Thoracic aorta (tissue), 2 donors: ENCODE results near the gene CYP46A1. TPM values are rescaled to one million over a fixed set of nuclear protein-coding genes. Genes with fewer than 3 reads are reported as not detected.

Experiments
- ATAC-seq: fragments of 150-250 bp; one replicate; pipeline ENCODE4 v1.8.0; 2017; ENCODE audit warnings: low read depth; ENCODE audit not compliant: insufficient number of reproducible peaks, low FRiP score
- DNase-seq: peaks from one replicate; pipeline ENCODE4 v3.0.0-alpha.2; 2020; ENCODE audit warnings: low spot score
- H3K27ac ChIP-seq, 2 donors: fragments of 200-600 bp; sonication (generic); 1 replicate in 1 of 2; 2 replicates in 1 of 2; pipeline ENCODE4 v1.5.1; 2016; ENCODE audit warnings: mild to moderate bottlenecking in 2 of 2, moderate library complexity in 2 of 2
- H3K27me3 ChIP-seq: fragments of 200-600 bp; sonication (generic); replicated peaks from 2 replicates; pipeline ENCODE4 v1.6.0; 2016; ENCODE audit warnings: mild to moderate bottlenecking; ENCODE audit not compliant: insufficient read depth
- H3K36me3 ChIP-seq: fragments of 200-600 bp; sonication (generic); one replicate; pipeline ENCODE4 v1.5.1; 2016
- H3K4me1 ChIP-seq, 2 donors: fragments of 200-600 bp; sonication (generic); 1 replicate in 1 of 2; 2 replicates in 1 of 2; pipeline versions ENCODE4 v1.5.1 to v1.6.0; 2016; ENCODE audit warnings: low read depth in 2 of 2, mild to moderate bottlenecking in 1 of 2; ENCODE audit not compliant: control insufficient read depth in 1 of 2
- H3K4me3 ChIP-seq: fragments of 200-600 bp; sonication (generic); 2 replicates; pipeline ENCODE4 v1.5.1; 2016; ENCODE audit warnings: mild to moderate bottlenecking
- H3K9me3 ChIP-seq: fragments of 200-600 bp; sonication (generic); 2 replicates; pipeline ENCODE4 v1.5.1; 2016
- total RNA-seq, 2 donors: library from RNA; depleted of rRNA; stranded (reverse); fragments of >200 nt; gene quantifications; one replicate each; pipeline versions ENCODE4 v1.1.0 to v1.2.3, GENCODE V29; 2016
- TF ChIP-seq, protein P1 (sequence below): fragments of 200-600 bp; sonication (generic); IDR thresholded peaks from one replicate; pipeline ENCODE4 v1.5.1; 2019; ENCODE audit warnings: antibody characterized with exemption

Gene CYP46A1
- total RNA-seq, 2 donors from 2014 or later = 0.68 to 1.3 TPM

DNA sequence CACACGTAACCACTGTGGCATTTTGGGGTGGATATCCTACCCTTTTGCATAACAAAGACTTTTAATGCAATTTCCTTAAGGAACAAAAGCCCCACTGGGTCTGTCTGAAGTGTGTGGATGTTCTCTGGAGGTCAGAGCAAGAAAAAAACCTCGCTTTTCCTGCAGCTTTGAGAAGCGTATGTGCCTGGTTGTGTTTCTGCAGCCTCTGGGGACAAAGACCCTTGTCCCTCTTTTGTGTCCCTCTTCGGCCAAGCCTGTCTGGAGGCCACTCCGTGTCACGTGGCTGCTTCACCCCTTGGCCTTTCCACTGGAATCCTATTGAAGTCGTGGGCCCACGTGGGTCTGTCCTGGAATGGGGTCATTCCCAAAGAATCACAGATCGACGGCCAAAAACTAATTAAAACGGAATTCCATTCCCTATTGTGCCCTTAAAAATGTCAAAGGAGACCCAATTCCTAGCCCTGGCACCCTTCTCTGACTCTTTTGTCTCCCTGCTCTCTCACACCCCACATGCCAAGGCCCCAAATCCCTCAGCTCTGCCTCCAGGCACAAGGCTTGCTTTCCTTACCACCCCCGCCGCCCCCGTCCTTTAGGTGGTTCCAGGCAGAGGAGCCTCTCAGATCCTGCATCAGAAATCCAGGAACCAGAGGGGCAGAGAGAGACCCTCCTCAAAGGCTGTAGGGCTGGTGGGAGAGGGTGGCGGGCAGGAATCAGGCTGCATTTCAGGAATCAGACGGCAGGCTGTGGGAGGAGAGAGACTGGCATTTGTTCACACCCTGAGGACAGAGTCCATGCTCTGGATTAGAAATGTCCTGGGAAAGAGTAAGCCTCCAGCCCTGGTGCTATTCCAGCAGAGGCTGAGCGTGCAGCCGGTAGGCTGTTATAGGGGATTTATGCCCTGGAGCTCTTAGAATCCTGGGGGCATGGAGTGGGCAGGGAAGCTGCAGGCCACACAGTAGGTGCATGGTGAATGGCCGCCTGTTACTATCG is 12.6 kb upstream of the CYP46A1 start:
- no peaks in the 10 kb centered on the region for H3K27me3 ChIP-seq
- H3K36me3 ChIP-seq = no peaks in the 10 kb centered on the region
- TF ChIP-seq, protein P1, sequence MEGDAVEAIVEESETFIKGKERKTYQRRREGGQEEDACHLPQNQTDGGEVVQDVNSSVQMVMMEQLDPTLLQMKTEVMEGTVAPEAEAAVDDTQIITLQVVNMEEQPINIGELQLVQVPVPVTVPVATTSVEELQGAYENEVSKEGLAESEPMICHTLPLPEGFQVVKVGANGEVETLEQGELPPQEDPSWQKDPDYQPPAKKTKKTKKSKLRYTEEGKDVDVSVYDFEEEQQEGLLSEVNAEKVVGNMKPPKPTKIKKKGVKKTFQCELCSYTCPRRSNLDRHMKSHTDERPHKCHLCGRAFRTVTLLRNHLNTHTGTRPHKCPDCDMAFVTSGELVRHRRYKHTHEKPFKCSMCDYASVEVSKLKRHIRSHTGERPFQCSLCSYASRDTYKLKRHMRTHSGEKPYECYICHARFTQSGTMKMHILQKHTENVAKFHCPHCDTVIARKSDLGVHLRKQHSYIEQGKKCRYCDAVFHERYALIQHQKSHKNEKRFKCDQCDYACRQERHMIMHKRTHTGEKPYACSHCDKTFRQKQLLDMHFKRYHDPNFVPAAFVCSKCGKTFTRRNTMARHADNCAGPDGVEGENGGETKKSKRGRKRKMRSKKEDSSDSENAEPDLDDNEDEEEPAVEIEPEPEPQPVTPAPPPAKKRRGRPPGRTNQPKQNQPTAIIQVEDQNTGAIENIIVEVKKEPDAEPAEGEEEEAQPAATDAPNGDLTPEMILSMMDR = no peak
- DNase-seq = no peak
- no peak overlapping the region for H3K27ac ChIP-seq
- no peak for ATAC-seq
- no peaks in the 10 kb centered on the region for H3K9me3 ChIP-seq
- no peaks in the 10 kb centered on the region for H3K4me1 ChIP-seq
- no peak overlapping the region for H3K4me3 ChIP-seq

DNA sequence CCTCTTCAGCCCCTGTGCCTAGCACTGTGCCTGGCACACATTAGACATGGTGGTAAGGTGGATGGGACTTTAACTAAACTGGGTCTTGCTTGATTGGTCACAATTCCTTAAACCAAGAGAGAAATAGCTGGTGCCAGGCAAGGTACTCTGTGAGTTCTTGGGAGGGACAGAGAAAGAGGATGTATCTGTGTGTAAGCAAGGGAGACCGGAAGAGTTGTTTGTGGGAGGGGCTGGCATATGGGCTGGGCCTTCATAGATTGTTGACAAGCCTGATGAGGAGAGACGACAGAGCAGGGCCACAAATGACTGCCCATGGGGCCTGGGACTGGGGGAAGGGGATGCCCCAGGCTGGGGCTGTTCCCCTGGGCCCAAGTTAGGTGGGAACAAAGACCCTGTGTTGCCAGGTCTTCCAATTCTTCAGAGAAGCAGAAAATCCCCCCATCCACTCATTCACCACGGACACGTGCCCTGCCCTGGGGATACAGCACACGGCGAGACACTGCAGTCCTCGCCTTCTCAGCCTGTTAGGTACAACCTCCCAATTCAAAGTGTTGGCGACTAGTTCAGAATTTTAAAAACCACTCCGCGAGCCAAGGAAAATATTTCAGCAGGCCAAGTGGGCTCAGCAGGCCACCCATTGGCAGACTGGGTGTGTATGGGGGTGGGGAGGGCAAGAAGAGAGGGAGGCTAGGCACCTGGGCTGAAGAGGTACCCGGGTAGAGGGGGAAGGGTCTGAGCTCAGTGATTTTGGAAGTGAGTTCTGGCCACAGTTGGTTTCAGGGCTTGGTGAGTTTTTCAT is 11.4 kb upstream of the CYP46A1 start:
- TF ChIP-seq, protein P1 = no peak
- no peak for DNase-seq

DNA sequence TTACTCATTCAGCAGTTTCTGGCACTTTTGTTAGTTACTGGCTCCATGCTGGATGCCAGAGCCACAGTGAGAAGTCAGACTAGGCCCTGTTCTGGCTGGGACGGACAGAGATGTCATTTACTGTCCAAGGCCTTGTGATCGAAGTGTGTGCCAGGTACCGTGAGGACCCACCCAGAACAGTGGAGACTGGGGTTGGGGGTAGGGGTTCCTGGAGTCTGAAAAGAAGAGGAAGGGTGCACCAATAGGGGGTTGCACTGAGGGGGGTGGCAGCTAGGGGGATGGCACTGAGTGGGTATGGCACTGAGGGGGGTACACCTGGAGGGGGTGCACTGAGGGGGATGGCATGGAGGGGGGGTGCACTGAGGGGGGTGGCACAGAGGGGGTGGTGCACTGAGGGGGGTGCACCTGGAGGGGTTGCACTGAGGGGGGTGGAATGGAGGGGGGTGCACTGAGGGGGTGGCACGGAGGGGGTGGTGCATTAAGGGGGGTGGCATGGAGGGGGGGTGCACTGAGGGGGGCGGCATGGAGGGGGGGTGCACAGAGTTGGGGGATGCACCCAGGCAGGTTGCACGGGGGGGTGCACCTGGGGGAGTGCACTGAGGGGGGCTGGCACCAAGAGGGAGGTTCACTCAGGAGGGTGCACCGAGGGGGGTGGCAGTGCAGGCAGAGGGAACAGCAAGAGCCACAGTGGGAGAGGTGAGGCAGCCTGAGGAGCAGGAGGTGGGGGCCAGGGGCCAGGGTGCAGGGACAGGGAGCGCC is 10.6 kb upstream of the CYP46A1 start:
- H3K9me3 ChIP-seq = peaks cover 7% of the 10 kb centered on the region
- DNase-seq (no peak), ATAC-seq (no peak)
- H3K4me3 ChIP-seq = no peak overlapping the region
- H3K27ac ChIP-seq = no peak overlapping the region
- no peaks in the 10 kb centered on the region for H3K27me3 ChIP-seq
- TF ChIP-seq, protein P1 = no peak
- H3K36me3 ChIP-seq = no peaks in the 10 kb centered on the region
- no peaks in the 10 kb centered on the region for H3K4me1 ChIP-seq

More for the DNA sequence above, 11.4 kb upstream of the CYP46A1 start:
- no peak overlapping the region for H3K4me3 ChIP-seq
- H3K27ac ChIP-seq = no peak overlapping the region
- no peaks in the 10 kb centered on the region for H3K27me3 ChIP-seq
- H3K9me3 ChIP-seq = peaks cover 2% of the 10 kb centered on the region
- H3K36me3 ChIP-seq = no peaks in the 10 kb centered on the region
- no peaks in the 10 kb centered on the region for H3K4me1 ChIP-seq
- no peak for ATAC-seq

DNA sequence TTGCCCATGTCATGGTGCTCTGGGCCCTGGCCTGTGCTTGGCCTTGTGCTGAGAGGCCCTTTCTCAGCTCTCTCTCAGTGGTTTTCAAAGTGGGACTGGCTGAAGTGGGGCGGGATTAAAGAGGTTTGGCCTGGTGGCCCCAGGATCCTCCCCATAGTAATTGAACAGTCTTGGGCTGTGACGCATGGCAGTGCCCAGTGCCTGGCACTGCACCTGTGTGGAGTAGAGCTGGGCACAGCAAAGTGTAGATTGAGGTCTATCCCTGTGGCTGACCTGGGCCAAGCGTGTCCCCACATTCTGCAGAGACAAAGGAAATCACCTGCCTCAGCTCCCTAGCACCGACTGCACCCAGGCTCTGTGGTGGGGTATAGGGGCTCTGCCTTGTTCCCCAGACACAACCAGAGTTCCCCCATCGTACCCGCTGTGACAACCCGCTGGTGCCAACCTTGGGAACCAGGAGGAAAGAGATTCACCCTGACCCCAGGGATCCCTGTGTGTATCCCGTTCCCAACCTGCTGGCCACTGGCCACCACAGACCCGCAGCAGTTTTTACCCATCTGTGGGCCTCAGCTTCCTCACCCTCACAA is 9.9 kb upstream of the CYP46A1 start:
- DNase-seq = no peak

More for the DNA sequence above, 9.9 kb upstream of the CYP46A1 start:
- peaks cover 7% of the 10 kb centered on the region for H3K9me3 ChIP-seq
- TF ChIP-seq, protein P1 = no peak
- H3K36me3 ChIP-seq = no peaks in the 10 kb centered on the region
- H3K27ac ChIP-seq = no peak overlapping the region
- no peak overlapping the region for H3K4me3 ChIP-seq
- ATAC-seq = no peak
- no peaks in the 10 kb centered on the region for H3K27me3 ChIP-seq
- no peaks in the 10 kb centered on the region for H3K4me1 ChIP-seq
